Esophagus (tissue), 2 donors: ENCODE data around the gene ARSA. TPM values are rescaled to one million over a fixed set of nuclear protein-coding genes. Genes with fewer than 3 reads are reported as not detected.

ENCODE experiments used
- H3K27ac ChIP-seq, 2 donors: one replicate each; pipeline ENCODE4 v1.5.1; 2013; ENCODE audit warnings: low read depth in 2 of 2, mild to moderate bottlenecking in 2 of 2, inconsistent platforms in 1 of 2, low read length in 1 of 2, moderate library complexity in 1 of 2
- H3K27me3 ChIP-seq, 2 donors: one replicate each; pipeline ENCODE4 v1.6.1; 2013; ENCODE audit warnings: low read length in 2 of 2, control low read depth in 1 of 2, mild to moderate bottlenecking in 1 of 2; ENCODE audit not compliant: insufficient read depth in 2 of 2, control insufficient read depth in 1 of 2
- H3K36me3 ChIP-seq, 2 donors: one replicate each; pipeline ENCODE4 v1.6.1; 2013; ENCODE audit warnings: low read length in 1 of 2; ENCODE audit not compliant: control insufficient read depth in 2 of 2, insufficient read depth in 2 of 2
- H3K4me1 ChIP-seq, 2 donors: one replicate each; pipeline ENCODE4 v1.6.1; 2013; ENCODE audit warnings: low read length in 1 of 2; ENCODE audit not compliant: control insufficient read depth in 2 of 2, insufficient read depth in 2 of 2
- H3K4me3 ChIP-seq, 2 donors: one replicate each; pipeline ENCODE4 v1.5.1; 2013; ENCODE audit warnings: low read length in 2 of 2, mild to moderate bottlenecking in 2 of 2, low read depth in 1 of 2, moderate library complexity in 1 of 2
- H3K9me3 ChIP-seq, 2 donors: one replicate each; pipeline ENCODE4 v1.6.1; 2013; ENCODE audit warnings: mild to moderate bottlenecking in 2 of 2, low read depth in 1 of 2, low read length in 1 of 2, moderate library complexity in 1 of 2; ENCODE audit not compliant: control insufficient read depth in 2 of 2, insufficient read depth in 1 of 2
- WGBS, 2 donors: extraction: QIAGEN DNeasy Blood & Tissue Kit; methylation state at CpG; one replicate each; pipeline ENCODE4 v1.1.7; 2013; 5-methylcytosine and 5-hydroxymethylcytosine counted together
- polyA plus RNA-seq, 2 donors: library from polyadenylated mRNA; stranded (reverse); fragments of 200-250 nt; gene quantifications; one replicate each; pipeline ENCODE4 v1.2.3, GENCODE V29; 2013
- donor health status: healthy with polysubstance abuse.
- donor health status: Bipolar disorder and iron deficiency.

Gene ARSA
- polyA plus RNA-seq, 2 donors = 25.8 to 52.1 TPM

- H3K27me3 ChIP-seq = no peaks in the 10 kb centered on the region
- H3K27ac ChIP-seq = no peak overlapping the region
- peaks cover 0 to 13% of the 10 kb centered on the region in 2 donors for H3K4me1 ChIP-seq
- no peak overlapping the region for H3K4me3 ChIP-seq
- peaks cover 0 to 6% of the 10 kb centered on the region in 2 donors for H3K36me3 ChIP-seq
- 94% methylated on average over 23 of the region's 23 CpGs for WGBS, 2 donors
- no peaks in the 10 kb centered on the region for H3K9me3 ChIP-seq
These were observed 43.6 kb downstream of the ARSA start for GRCh38 chr22:50584106-50585096.

DNA sequence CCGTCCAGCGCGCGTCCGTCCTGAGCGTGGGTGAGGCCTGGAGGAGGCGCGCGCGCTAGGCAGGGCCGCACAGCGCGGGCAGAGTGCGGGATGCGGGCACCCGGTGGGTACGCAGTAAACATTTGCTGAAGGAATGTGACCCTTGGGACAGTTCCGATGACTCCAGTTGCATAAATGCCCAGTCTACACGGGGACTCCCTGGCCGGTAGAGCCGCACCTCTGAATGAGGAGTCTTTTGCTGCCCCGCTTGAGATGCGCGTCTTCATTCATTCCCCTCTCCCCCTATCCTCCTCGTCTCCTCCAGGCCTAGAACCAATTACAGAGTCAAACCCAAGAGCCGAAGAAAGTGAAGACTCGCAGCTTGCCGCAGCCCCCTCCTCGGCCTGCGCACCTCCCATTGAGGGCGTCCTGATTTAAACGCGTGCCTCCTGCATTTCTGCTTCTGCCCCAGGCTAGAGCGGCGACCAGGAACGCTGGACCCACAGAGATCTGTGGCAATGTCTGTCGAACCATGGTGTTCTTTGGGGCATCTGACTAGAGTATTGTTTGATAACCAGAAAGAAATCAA lies 44.6 kb downstream of the ARSA start:
- Histone ChIP-seq H3K27ac (peak overlapping the region; percentile 84 to 97), H3K4me1 (peaks cover 0 to 14% of the 10 kb centered on the region in 2 donors), H3K9me3 (no peaks in the 10 kb centered on the region), H3K27me3 (no peaks in the 10 kb centered on the region), H3K4me3 (peak overlapping the region; percentile 62 to 81), H3K36me3 (peaks cover 0 to 14% of the 10 kb centered on the region in 2 donors)
- WGBS, 2 donors = 7% methylated on average over 37 of the region's 37 CpGs

- Histone ChIP-seq H3K4me3 (peak within 1 kb of the TSS; percentile 62 to 81), H3K27me3 (no peaks in the 10 kb centered on the region), H3K36me3 (peaks cover 0 to 14% of the 10 kb centered on the region in 2 donors), H3K4me1 (peaks cover 0 to 17% of the 10 kb centered on the region in 2 donors), H3K27ac (peak within 1 kb of the TSS; percentile 97 to 98), H3K9me3 (no peaks in the 10 kb centered on the region)
- whole genome bisulfite sequencing, 2 donors = 0 to 1% methylated on average over 85 to 96 of the region's 96 CpGs
These were observed 45.3 kb downstream of the ARSA start, which contains the start of gene CHKB for GRCh38 chr22:50582493-50583293. CHKB (minus strand) TSS chr22:50582849; CDS start chr22:50582781, 68 bp downstream.

DNA sequence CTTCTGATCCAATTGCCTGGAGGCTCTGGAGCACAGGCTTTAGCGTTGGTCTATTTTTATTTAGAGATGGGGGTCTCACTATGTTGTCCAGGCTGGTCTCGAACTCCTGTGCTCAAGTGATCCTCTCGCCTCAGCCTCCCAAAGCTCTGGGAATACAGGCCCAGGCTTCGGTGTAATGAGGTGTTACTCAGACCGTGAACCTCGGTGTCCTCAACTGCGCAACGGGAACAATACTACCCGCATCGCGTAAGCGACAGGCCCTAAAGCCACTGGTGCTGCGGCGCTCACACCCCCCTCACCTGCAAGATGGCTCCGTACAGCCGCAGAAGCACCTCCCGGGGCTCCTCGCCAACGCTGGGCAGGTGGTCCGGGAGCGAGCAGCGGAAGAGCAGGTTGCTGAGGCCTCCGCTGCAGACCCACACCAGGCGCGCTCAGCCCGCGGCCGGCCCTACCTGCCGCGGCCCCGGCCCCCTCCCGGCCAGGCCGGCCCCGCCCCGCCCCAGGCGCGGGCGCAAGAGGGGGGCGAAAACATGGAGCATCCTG lies 45.9 kb downstream of the ARSA start:
- Histone ChIP-seq H3K9me3 (no peaks in the 10 kb centered on the region), H3K27ac (peak overlapping the region; percentile 97 to 98), H3K27me3 (no peaks in the 10 kb centered on the region), H3K4me1 (peaks cover 0 to 17% of the 10 kb centered on the region in 2 donors), H3K36me3 (peaks cover 0 to 14% of the 10 kb centered on the region in 2 donors), H3K4me3 (peak overlapping the region; percentile 62 to 78)
- 6 to 7% methylated on average over 30 to 39 of the region's 39 CpGs for WGBS, 2 donors

- H3K27ac ChIP-seq = no peak overlapping the region
- peaks cover 0 to 19% of the 10 kb centered on the region in 2 donors for H3K36me3 ChIP-seq
- peak overlapping the region; percentile 62 to 78 for H3K4me3 ChIP-seq
- peaks cover 0 to 17% of the 10 kb centered on the region in 2 donors for H3K4me1 ChIP-seq
- no peaks in the 10 kb centered on the region for H3K27me3 ChIP-seq
- 89 to 93% methylated on average over 22 of the region's 22 CpGs for WGBS, 2 donors
- no peaks in the 10 kb centered on the region for H3K9me3 ChIP-seq
These were observed 46.7 kb downstream of the ARSA start for GRCh38 chr22:50581031-50581949.

DNA sequence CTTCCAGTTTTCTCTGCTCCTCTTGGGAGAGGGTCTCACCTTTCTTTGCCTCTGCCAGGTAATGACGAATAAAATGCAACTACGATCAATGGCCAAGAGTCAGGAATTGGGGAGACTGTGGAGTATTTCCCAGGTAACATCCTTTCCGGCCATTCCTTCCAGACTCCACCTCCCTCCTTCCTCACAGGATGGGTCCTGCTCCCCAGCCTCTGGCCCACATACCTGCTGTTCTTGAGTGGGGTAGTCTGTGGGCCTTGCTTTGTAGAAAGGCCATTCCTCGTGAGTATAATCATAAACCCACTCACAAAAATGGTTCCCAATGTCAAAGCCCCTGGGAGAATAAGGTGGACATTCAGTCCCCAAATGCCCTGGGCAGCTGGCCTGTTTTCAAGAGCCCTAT lies 48.2 kb downstream of the ARSA start:
- 94% methylated on average over 4 of the region's 4 CpGs for WGBS, 2 donors
- Histone ChIP-seq H3K36me3 (peaks cover 0 to 19% of the 10 kb centered on the region in 2 donors), H3K4me3 (no peak overlapping the region), H3K4me1 (peaks cover 0 to 17% of the 10 kb centered on the region in 2 donors), H3K9me3 (no peaks in the 10 kb centered on the region), H3K27me3 (no peaks in the 10 kb centered on the region), H3K27ac (no peak overlapping the region)

DNA sequence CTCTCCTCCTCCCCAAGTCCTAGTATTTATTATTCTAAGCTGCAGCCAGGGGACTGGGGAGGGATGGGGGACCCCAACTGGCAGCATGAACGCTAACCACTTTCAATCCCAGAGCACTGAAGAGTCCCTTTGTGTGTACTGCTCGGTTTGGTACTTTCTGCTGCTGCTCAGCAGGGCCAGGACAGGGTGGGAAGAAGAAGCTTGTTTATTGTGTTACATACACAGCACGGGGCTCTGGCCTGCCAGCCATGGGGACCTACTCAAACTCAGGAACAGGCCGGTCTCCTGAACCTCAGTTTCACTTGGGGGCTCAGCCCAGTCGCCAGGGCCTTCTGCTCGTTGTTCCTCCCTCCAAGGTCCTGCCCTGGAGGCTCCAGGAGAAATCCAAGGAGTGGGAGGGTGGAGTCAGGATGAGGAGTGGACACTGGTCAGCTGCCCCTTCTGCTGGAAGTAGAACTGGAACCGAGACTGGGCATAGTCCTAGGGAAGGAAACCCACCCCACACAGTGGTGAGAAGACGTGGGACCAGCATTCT lies 49.1 kb downstream of the ARSA start:
- H3K4me3 ChIP-seq = no peak overlapping the region
- H3K4me1 ChIP-seq = peaks cover 0 to 17% of the 10 kb centered on the region in 2 donors
- WGBS, 2 donors = 65 to 73% methylated on average over 8 of the region's 8 CpGs
- H3K9me3 ChIP-seq = no peaks in the 10 kb centered on the region
- H3K27ac ChIP-seq = no peak overlapping the region
- peaks cover 0 to 22% of the 10 kb centered on the region in 2 donors for H3K36me3 ChIP-seq
- no peaks in the 10 kb centered on the region for H3K27me3 ChIP-seq

DNA sequence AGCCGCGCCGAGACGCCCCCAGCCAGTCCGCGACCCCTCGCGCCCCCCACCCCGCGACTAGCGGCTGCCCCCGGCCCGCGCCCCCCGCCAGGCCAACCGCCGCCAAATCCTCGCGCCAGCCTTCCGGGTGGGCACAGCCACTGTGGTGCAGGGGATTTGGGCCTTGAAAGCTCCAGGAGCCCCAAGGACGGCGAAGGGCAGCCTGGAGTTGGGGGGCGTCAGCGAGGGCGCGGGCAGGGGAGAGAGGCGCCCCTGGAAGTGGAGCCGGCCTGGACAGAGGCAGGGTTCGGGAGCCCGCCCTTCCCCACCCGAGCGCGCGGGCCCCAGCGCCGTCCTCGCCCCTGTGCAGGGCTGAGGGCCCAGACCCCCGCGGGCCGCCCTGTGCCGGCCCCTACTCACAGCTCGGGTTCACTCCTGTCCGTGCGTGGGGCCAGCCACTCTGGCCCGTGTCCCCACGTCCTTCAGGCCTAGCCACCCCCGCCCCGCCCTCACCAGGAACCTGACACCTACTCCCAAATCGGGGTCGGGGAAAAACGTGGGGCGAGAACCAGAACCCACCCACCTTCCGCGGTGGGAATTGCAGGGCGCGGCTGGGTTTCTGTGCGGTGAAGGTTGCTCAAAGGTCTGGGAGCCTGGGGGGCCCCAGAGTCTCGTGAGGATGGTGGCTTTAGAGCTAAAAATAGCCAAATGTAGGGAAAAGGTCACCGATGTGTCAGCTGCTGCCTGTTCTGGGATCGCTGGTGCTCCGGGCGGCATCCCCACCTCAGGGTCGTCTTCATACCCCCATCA lies 49.8 kb downstream of the ARSA start, which contains the start of gene CPT1B:
TSS of gene CPT1B (minus strand) at position 441 of the 789 bp plus-strand sequence. CDS start 512 bp downstream, outside the sequence.
- H3K4me1 ChIP-seq = peaks cover 0 to 12% of the 10 kb centered on the region in 2 donors
- no peaks in the 10 kb centered on the region for H3K27me3 ChIP-seq
- 31 to 46% methylated on average over 42 to 63 of the region's 63 CpGs for WGBS, 2 donors
- no peaks in the 10 kb centered on the region for H3K9me3 ChIP-seq
- H3K4me3 ChIP-seq = no peak within 1 kb of the TSS
- peaks cover 0 to 28% of the 10 kb centered on the region in 2 donors for H3K36me3 ChIP-seq
- no peak within 1 kb of the TSS for H3K27ac ChIP-seq
